Breast epithelium (tissue), 3 donors: Measurements from ENCODE around the gene COPG2.

Experiments used
- POLR2AphosphoS5 ChIP-seq, 3 donors: sonication (generic); formaldehyde crosslinking; IDR thresholded peaks; one replicate each; pipeline ENCODE4 v1.6.1; 2017; ENCODE audit warnings: antibody characterized with exemption in 3 of 3
- TF ChIP-seq, protein P1 (sequence below), 3 donors: fragments of 450-650 bp; IDR thresholded peaks; one replicate each; pipeline ENCODE4 v1.5.1; 2016 to 2017; ENCODE audit warnings: antibody characterized with exemption in 3 of 3, mild to moderate bottlenecking in 3 of 3, moderate library complexity in 3 of 3

DNA sequence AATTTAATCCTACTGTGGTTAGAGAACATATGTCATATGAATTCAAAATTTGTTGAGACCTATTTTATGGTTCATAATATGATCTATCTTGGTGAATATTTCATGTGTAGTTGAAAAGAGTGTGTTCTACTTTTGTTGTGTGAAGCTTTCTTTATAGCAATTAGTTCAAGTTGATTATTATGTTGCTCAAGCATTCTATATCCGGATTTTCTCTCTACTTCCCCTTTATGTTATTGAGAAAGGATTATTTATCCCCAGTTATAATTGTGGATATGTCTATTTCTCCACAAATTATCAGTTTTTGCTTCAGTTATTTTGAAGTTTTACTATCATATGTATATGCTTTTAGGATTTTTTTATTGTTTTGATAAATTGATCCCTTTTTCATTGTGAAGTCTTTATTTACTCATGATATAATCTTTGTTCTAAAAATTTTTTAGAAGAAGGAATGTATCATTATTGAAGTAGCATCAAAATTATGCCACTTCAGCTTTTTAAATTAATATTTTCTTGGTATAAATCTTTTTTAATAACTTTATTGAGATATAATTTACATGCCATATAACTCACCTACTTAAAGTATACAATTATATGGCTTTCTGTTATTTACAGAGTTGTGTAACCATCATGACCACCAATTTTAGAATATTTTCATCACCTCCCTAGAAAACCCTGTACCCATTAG lies 188.7 kb downstream of the COPG2 start:
- TF ChIP-seq, protein P1, sequence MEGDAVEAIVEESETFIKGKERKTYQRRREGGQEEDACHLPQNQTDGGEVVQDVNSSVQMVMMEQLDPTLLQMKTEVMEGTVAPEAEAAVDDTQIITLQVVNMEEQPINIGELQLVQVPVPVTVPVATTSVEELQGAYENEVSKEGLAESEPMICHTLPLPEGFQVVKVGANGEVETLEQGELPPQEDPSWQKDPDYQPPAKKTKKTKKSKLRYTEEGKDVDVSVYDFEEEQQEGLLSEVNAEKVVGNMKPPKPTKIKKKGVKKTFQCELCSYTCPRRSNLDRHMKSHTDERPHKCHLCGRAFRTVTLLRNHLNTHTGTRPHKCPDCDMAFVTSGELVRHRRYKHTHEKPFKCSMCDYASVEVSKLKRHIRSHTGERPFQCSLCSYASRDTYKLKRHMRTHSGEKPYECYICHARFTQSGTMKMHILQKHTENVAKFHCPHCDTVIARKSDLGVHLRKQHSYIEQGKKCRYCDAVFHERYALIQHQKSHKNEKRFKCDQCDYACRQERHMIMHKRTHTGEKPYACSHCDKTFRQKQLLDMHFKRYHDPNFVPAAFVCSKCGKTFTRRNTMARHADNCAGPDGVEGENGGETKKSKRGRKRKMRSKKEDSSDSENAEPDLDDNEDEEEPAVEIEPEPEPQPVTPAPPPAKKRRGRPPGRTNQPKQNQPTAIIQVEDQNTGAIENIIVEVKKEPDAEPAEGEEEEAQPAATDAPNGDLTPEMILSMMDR (IDR thresholded peaks at IDR 0.05), result no peak
- no peak for TF ChIP-seq POLR2AphosphoS5 (IDR thresholded peaks at IDR 0.05)
